Dedifferentiated amniotic fluid mesenchymal stem cell (primary cell): ENCODE measurements around the gene CTNS.

Experiments
- DNase-seq: peaks from one replicate; pipeline ENCODE4 v3.0.0-alpha.2; 2016; ENCODE audit errors: extremely low spot score

Gene CTNS

GRCh38 chr17:3636154-3636907 is at the start of gene CTNS, which contains the start of gene SHPK:
CTNS (plus strand) TSS chr17:3636760; CDS start chr17:3640207, 3,447 bp downstream.
SHPK (minus strand) TSS chr17:3636250; CDS start chr17:3636219, 31 bp downstream.
- peak; percentile 96 for DNase-seq

DNA sequence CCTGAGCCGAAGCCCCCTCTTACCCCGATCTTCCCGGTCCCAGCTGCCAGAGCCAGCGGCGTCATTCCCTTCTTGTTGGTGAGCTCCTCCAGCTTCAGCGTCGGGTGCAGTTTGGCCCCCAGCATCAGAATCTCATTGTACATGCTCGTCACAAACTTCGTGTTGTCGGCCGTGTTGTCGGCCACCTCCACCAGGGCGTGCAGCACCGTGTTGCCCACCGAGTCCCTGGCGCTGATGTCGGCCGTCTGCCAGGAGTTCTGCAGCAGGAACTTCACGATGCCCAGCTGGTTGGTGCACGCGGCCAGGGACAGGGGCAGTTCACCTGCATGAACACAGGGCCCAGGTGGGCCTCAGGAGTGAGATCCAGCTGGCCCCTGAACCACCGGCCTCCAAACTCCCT is 46.8 kb upstream of the CTNS start:
- DNase-seq = no peak

DNA sequence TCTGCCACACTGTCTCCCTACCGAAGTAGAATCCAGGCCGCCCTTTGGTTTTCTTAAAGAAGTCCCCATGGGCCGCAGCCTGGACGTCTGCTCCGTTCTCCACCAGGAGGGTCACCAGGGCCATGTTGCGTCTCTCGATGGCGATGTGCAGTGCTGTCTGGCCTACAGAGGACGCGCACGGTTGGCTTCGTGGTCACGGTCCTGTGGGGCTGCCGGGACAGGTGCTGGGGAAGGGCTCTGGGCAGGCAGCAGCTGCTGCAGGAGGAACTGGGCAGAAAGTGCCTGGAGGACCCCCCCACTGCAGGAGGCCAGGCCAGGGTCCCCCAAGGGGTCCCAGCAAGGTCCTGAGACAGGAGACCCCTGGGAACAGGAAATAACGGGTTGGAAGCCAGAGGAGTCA is 46.3 kb upstream of the CTNS start:
- DNase-seq = no peak

GRCh38 chr17:3590768-3591167 is 45.8 kb upstream of the CTNS start:
- no peak for DNase-seq

- no peak for DNase-seq
These were observed 44.2 kb upstream of the CTNS start for GRCh38 chr17:3592216-3592860.

GRCh38 chr17:3593384-3593783 is 43.2 kb upstream of the CTNS start:
- DNase-seq = no peak

DNA sequence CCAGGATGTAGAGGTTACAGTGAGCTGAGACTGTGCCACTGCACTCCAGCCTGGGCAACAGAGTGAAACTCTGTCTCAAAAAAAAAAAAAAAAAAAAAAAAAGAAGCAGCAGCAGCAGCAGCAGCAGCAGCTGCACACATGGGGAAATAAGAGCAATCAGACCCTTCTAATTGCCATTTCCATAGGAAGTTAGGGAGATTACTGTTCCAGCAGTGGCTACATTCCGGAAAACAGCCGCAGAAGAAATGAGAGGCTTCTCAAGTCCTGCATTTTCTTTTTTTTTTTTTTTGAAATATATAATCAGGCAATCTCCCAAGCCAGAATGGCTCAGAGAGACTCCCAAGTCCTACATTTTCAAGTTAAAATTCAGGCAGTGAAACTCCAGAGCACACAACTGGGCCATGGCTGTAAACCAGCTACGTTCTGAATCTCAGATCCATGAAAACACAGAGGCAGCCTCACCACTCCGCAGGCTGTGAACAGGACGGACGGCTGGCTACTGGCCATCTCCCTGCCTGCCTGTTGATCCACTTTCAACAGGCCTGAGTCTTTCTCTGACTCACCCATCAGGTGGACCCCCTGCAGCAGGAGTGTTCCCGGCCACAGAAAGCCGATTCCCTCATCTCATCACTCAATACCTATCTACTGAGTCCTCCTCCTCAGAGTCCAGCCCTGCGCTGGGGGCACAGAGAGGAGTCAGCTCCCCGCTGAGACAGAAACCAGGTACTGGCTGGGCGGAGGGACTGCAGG is 42.3 kb upstream of the CTNS start:
- no peak for DNase-seq

GRCh38 chr17:3594976-3595375 is 41.6 kb upstream of the CTNS start:
- no peak for DNase-seq

- no peak for DNase-seq
These were observed 39.6 kb upstream of the CTNS start for GRCh38 chr17:3596804-3597464.

DNA sequence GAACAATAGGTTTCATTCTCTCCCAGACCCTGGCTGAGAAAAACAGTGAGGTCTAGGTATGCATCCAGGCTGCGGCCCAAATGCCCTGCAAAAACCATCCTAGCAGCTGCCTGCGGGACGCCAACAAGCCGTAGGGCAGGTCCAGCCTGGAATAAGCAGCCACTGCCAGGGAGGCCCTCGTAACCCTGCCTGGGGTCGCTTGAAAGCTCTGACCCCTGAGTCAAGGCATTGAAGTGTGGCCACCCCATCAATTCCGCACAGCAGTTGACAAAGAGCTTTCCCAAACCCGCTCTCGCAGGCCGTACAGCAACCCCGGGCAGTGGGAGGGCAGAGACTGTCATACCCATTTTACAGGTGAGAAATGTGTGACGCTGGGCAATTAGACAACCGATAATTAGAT is 38.5 kb upstream of the CTNS start:
- no peak for DNase-seq

- DNase-seq = no peak
These were observed 35.9 kb upstream of the CTNS start for GRCh38 chr17:3600529-3601205.

DNA sequence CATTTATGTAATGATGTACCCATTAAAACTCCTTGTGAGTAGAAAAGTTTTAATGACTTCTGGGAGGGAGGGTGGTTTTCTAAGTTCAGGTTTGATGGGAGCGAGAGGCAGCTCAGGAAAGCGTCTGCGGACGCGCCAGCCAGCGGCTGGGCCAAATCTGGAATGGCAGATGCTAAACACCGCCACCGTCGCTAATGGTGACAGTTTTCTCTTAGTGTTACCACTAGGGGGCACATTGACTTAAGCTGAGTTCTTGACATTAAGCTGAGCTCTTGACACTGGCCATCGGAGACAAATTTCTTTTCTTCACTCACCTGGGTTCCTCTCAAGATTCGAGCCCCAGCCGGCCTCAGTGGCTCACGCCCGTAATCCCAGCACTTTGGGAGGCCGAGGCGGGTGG is 34.1 kb upstream of the CTNS start:
- DNase-seq = no peak

DNA sequence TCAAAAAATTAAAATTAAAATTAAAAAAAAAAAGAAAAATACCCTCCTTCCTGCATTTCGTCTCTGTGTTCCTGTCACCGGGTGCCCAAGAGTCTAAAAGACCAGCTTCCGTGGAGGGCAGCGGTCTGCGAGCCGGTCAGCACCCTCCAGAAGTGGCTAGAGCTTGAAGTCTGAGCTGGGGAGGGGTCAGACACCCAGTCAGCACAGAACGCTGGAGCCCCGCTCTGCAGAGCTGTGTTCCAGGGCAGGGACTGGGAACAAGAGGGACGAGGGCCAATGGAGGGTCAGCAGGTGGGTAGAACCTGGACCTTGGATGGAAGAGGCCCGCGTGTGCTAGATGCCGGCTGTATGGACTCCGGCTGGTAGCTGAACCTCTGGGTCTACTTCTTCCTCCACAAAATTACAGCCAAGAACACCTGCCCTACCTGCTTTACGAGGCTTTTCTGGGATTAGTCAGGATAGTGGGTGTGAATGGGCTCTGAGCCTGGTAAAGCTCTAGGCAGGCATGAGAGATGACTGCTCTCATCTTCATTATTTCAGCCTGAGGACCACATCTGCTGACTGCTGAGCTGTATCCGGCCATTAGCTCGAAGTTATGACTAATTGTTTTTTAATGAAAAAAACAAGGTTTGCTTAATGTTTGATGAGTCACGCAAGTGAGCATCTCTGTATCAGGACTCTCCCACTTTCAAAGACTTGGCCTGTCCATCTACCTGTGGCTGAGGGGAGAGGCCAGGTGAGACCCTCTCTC is 33.3 kb upstream of the CTNS start:
- DNase-seq = no peak

DNA sequence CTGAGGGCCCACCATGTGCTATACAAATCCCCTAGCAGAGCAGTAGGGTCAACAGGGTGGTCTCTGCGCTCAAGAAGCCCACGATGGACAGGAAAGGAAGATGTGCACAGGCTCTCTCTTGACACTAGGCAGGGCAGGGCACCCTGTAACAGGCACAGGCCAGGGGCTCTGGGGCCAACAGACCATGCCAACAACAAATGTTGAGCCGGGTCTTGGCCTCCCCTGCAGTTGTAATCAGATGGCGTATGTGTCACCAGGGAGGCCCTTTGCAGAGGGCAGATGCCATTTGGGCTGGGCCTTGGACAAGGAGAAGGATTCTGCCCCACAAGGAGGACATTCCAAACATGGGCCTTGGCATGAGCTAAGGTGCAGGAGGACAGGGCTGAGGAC is 32.7 kb upstream of the CTNS start:
- no peak for DNase-seq

DNA sequence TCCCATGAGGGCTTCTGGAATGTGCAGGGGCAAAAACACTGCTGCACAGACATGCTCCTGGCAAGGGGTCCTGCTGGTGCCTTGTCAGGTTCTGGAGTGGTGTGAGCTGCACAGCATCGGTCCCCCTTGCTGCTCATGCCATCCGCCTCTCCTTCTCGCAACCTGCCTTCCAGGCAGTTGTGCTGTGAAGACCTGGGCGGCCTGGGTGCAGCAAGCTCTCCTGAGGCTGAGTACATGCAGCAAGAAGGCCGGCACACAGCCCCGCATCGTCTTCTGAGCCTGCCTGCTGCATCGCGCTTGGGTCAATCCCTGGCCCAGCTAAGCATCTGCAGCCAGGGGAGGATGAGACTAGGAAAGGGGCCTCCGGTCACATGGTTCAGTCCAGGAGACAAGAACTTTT is 26.9 kb upstream of the CTNS start:
- DNase-seq = no peak

DNA sequence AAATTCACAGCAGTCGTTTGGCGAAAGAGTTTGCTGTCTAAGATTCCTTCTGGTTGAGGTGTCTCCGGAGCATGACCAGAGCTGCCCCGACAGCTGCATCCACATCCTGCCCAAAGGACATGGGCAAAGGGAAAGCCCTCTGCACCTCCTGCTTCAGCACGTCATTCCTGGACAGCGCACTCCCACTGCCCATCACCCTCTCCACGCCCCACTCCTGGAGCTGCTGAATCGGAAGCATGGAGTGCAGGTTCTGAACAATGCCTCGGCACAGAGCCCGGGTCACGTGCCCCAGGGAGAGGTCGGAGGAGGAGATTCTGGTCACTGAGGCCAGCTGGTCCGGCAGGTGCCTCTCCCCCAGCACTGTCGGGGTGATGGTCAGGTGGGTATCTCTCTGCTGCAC is 26.0 kb upstream of the CTNS start:
- DNase-seq = no peak

- no peak for DNase-seq
These were observed 23.4 kb upstream of the CTNS start for GRCh38 chr17:3613124-3613523.

DNA sequence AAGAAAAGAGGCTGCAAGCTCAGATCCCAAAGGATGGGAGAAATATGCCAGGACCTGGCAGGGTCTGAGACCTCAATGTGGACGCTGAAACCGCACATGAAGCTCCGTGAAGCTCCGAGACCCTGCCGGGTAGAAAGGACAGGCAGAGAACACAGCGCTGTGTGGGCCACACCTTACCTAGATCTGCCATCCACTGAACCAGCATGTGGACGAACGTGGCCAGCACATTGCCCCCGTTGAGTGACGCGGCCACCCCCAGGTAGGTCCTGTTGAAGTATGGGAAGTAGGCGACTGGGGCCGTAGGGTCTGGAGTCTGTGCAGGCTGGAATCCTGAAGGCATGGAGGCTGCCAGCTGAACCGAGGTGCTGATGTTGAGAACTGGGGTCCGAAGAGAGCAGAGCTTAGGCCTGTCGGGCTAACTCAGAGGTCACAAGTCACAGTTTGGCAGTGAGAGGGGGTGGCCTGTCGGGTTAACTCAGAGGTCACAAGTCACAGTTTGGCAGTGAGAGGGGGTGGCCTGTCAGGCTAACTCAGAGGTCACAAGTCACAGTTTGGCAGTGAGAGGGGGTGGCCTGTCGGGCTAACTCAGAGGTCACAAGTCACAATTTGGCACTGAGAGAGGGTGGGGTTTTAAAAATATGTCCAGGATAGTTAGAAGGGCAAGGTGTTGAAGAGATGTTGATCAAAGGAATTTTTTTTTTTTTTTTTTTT is 21.2 kb upstream of the CTNS start:
- DNase-seq = no peak

DNA sequence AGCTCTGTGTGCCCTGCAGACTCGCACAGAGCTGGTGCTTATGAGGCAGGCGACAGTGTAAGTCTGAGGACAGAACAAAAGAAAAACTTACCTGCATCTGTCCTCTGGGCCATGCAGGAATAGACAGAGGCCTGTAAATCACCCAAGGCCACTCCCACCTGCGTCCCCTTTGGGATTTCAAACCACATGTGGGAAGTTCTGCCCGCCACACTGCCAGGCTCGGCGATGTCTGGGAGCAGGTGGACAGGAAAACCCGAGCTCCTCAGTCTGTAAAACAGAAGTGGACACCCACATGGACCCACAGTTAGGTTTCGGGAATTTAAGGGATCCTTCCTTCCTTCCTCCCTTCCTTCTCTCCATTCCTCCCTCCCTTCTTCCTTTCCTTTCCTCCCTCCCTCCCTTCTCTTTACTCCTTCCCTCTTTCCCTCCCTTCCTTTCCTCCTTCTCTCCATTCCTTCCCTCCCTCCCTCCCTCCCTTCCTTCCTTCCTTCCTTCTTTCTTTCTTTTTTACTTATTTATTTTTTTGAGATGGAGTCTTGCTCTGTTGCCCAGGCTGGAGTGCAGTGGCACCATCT is 15.3 kb upstream of the CTNS start:
- DNase-seq = no peak
